Measurements from ENCODE around the gene RAB26.

The RAB26 gene

DNA sequence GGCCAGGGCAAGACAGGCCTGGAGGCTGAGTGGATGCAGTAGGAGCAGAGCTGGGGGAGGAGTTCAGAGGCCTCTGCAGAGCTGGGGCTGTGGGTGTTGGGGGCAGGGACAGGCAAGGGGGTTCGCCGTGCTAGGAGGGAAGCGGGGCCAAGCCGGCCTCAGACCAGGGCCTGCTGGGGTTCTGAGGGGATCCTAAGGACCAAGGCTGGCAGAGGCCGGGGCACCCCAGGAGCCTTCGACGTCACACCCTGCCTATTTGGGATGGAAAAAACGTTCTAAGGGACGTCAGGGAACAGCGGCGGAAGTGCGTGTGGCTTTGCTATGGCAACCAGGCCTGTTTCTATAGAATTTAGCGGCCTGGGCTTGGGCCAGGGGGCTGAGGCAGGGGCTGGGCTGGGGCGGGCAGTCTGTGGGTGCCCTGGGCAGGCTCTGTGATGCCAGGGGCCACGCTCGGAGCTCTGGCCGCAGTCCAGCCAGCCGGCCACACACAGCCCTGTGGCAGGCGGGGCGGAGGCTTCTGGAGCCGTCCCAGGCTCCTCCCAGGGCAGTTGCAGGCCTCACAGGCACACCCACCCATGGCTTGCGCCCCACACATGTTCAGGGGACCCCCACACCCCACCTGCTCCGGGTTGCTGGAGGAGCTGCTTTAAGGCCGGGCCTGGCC lies 10.9 kb downstream of the RAB26 start:
- H3K4me3 ChIP-seq (ENCODE audit: low read depth, low read length): no peak overlapping the region

GRCh38 chr16:2160915-2161551 lies 12.6 kb downstream of the RAB26 start:
- H3K4me3 ChIP-seq (ENCODE audit: low read depth, low read length): no peak overlapping the region

- H3K4me3 ChIP-seq (ENCODE audit: low read depth, low read length): no peak overlapping the region
Measured at GRCh38 chr16:2161911-2162310, 13.5 kb downstream of the RAB26 start.

- H3K4me3 ChIP-seq (ENCODE audit: low read depth, low read length): no peak overlapping the region
Measured at GRCh38 chr16:2162676-2163118, 14.3 kb downstream of the RAB26 start.

- no peak overlapping the region for H3K4me3 ChIP-seq (ENCODE audit: low read depth, low read length)
Measured at GRCh38 chr16:2163211-2163881, 14.9 kb downstream of the RAB26 start.

DNA sequence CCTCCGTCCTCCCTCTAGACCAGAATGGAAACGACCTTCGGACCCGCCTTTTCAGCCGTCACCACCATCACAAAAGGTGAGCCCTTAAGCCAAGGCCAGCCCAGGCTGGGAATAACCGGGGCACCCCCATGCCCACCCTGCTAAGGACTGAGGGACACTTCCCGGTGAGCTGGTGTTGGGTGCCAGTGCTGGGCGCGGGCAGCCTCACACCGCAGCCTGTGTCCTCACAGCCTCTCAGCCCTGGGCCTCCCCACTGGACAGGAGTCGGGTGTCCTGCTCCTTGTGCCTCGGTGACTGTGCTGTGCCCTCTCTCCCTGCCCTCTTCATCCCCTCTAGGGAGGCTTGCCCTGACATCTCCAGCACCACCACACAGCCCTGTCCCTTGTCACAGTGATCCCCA lies 17.4 kb downstream of the RAB26 start:
- H3K4me3 ChIP-seq (ENCODE audit: low read depth, low read length): no peak overlapping the region

DNA sequence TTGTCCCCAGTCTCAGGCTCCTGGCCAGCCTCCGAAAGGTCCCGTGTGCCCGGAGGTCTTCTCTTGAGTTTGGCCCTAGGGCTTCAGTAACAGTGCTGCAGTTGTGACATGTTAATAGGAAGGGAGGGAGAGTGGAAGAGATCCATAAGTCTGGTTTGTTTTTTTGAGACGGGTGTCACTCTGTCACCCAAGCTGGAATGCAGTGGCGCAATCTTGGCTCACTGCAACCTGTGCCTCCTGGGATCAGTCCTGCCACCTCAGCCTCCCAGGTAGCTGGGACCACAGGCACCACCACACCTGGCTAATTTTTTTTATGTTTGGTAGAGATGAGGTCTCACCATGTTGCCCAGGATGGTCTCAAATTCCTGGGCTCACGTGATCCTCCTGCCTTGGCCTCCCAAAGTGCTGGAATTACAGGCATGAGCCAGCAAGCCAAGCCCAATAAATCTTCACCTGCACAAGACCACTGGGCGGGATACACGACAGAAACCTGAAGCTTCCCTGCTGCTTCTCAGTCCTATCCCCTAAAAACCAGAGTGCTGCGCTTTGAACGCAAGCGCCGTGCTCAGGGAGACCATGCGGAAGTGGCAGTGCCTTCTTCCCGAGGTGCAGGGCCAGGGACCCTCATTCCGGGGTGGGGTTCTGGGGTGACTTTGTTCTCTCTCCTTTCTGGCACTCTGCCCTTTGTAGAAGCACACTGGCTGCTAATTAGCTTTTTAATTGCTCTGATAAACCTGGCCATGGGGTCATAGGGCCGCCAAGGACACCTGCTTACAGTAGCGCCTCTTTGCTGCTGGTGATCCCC lies 18.0 kb downstream of the RAB26 start:
- H3K4me3 ChIP-seq (ENCODE audit: low read depth, low read length): no peak overlapping the region

DNA sequence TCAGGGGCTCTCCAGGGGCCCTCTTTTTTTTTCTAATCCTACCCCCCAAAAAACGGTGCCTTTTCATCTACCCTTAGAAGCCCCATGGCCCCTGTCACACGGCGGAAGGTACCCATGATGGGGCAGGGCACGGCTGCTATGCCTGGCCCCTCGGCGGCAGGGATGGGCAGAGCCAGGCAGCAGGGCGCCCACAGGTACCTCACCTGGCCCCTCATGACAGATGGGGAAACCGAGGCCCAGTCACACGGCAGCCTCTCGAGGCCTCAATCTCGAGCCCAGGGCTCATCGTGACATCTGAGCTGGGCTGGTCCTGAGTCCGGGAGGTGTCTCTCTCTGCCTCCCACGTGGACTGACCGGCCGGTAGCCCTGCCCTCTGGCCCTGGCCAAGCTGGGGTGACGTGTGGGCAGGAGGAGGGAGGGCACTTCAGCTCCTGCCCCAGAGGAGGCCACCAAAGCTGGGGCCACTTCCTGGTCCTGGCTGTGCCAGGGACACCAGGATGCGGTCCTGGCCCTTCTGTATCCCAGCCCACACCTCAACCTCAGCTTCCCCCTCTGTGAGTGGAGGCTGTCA lies 18.7 kb downstream of the RAB26 start:
- no peak overlapping the region for H3K4me3 ChIP-seq (ENCODE audit: low read depth, low read length)

- no peak overlapping the region for H3K4me3 ChIP-seq (ENCODE audit: low read depth, low read length)
Measured at GRCh38 chr16:2170080-2170479, 21.7 kb downstream of the RAB26 start.

DNA sequence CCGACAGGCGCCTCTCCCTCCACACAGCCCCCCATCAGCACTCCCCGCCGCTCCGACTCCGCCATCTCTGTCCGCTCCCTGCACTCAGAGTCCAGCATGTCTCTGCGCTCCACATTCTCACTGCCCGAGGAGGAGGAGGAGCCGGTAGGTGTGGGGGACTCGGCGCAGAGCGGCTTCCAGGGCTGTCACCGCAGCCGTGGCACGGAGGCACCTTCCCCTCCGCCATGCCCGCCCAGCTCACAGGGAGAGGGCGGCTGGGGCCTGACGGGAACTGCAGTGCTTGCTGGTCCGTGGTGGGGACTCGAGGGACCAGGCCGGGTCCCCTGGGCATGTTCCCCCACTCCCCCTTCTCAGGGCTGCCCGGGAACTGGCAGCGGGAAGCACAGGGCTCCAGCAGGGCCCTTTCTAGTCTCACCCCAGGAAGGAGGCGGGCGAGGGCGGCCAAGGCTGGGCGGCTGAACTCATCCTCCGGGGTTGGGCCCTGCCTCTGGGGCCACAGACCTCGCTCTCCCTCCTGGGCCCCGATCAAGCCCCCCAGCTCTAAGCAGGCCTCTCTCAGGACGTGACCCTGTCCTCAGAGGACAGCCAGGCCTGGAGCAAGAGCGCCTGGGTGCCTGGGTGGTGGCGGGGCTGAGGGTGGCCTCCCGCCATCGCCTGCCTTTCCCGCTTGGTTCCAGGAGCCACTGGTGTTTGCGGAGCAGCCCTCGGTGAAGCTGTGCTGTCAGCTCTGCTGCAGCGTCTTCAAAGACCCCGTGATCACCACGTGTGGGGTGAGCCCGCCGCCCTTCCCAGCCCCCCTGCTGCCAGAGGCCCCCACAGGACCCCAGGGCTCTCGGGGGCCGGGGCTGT lies 22.4 kb downstream of the RAB26 start:
- no peak overlapping the region for H3K4me3 ChIP-seq (ENCODE audit: low read depth, low read length)

DNA sequence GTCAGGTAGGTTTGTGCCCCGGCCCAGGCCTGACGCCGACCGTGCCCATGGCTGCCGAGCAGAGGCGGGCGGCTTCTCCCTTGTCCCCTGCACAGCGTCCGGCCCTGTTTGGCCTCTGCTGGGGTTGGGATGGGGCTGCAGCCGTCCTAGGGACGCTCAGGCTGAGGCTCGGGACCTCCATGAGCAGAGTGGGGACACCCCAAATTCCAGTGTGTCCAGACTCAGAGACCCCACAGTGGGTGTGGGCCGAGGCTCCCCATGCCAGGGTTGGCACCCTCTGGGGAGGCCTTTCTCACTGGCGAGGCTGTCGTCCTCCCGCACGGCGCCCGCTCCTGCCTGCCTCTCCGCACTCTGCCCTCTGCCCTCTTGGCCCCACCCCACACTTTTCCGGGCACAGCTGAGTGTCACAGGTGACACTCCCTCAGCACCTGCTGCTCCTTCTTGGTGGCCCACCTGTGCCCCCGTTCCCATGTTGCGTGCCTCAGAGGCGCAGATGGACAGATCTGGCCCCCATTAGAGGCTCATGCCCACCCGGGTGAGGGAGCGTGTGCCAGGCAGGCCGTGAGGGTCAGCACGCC lies 23.3 kb downstream of the RAB26 start:
- H3K4me3 ChIP-seq (ENCODE audit: low read depth, low read length): no peak overlapping the region

- no peak overlapping the region for H3K4me3 ChIP-seq (ENCODE audit: low read depth, low read length)
Measured at GRCh38 chr16:2172688-2173335, 24.4 kb downstream of the RAB26 start.

- no peak overlapping the region for H3K4me3 ChIP-seq (ENCODE audit: low read depth, low read length)
Measured at GRCh38 chr16:2173366-2173765, 24.9 kb downstream of the RAB26 start.

DNA sequence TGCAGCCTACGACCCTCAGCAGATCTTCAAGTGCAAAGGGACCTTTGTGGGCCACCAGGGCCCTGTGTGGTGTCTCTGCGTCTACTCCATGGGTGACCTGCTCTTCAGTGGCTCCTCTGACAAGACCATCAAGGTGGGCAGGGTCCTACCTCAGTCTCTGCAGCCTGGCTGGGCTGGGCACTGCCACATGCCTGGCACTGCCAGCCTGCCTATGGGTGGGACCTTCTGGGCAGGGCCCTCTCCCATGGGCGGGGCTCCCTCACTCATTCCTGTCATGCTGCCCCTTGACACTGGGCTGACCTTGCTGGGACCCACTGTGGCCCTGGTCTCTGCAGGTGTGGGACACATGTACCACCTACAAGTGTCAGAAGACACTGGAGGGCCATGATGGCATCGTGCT lies 25.5 kb downstream of the RAB26 start:
- H3K4me3 ChIP-seq (ENCODE audit: low read depth, low read length): no peak overlapping the region

GRCh38 chr16:2174396-2175131 lies 26.1 kb downstream of the RAB26 start:
- no peak overlapping the region for H3K4me3 ChIP-seq (ENCODE audit: low read depth, low read length)

- H3K4me3 ChIP-seq (ENCODE audit: low read depth, low read length): no peak overlapping the region
Measured at GRCh38 chr16:2175454-2175853, 27.0 kb downstream of the RAB26 start.

GRCh38 chr16:2176047-2176446 lies 27.6 kb downstream of the RAB26 start:
- H3K4me3 ChIP-seq (ENCODE audit: low read depth, low read length): no peak overlapping the region

DNA sequence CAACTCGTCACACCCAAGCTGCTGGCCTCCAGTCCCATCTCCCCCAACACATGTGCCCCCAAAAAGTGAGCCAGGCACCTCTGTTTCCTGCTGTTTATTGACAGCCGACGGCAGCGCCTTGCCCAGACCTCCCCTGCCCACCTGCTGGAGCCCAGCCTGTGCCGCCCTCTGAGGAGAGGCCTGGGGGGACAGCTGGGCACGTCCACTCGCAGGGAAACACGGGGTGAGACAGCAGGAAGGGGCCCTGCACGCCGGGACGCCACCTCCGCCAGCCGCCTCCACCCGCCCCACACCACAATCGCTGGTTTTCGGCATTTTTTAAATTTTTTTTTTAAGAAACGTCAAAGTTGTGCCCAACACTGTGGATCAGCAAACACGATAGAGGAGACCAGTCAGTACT lies 28.7 kb downstream of the RAB26 start:
- H3K4me3 ChIP-seq (ENCODE audit: low read depth, low read length): no peak overlapping the region

- no peak overlapping the region for H3K4me3 ChIP-seq (ENCODE audit: low read depth, low read length)
Measured at GRCh38 chr16:2177561-2177960, 29.1 kb downstream of the RAB26 start.
